Testis (tissue), 3 donors: ENCODE data around the gene CENPS. TPM values are rescaled to one million over a fixed set of nuclear protein-coding genes. Genes with fewer than 3 reads are reported as not detected.
"Not testable (repeated sequence)": the region's sequence is repeated elsewhere in the genome, so short reads cannot be mapped to it uniquely, and the experiment has no call there.

Experiments used
- DNase-seq: peaks from one replicate; pipeline ENCODE4 v3.0.0-alpha.2; 2019
- H3K27ac ChIP-seq, 2 donors: fragments of 200-600 bp; sonication (generic); one replicate each; pipeline ENCODE4 v1.5.1; 2019
- H3K27me3 ChIP-seq: fragments of 200-600 bp; sonication (generic); one replicate; pipeline ENCODE4 v1.5.1; 2019
- H3K36me3 ChIP-seq: fragments of 200-600 bp; sonication (generic); one replicate; pipeline ENCODE4 v1.5.1; 2017; ENCODE audit warnings: low read depth; ENCODE audit errors: missing control alignments
- H3K4me1 ChIP-seq: fragments of 200-600 bp; sonication (generic); one replicate; pipeline ENCODE4 v1.5.1; 2019
- H3K4me3 ChIP-seq, 2 donors: fragments of 200-600 bp; sonication (generic); one replicate each; pipeline ENCODE4 v1.5.1; 2017 to 2019
- H3K9me3 ChIP-seq: fragments of 200-600 bp; sonication (generic); one replicate; pipeline ENCODE4 v1.5.1; 2017
- CTCF ChIP-seq, 3 experiments: fragments of 450-650 bp in 2 of 3; fragments of 200-600 bp in 1 of 3; sonication (generic) in 1 of 3; IDR thresholded peaks; one replicate each; pipeline ENCODE4 v1.5.1; 2016 to 2019; ENCODE audit warnings: antibody characterized with exemption in 3 of 3, mild to moderate bottlenecking in 2 of 3, moderate library complexity in 1 of 3
- POLR2A ChIP-seq: fragments of 450-650 bp; IDR thresholded peaks from one replicate; pipeline ENCODE4 v1.6.1; 2017; ENCODE audit warnings: antibody characterized with exemption, mild to moderate bottlenecking, moderate library complexity
- WGBS, 2 donors: methylation state at CpG; one replicate each; pipeline ENCODE4 v1.1.5; 2018; 5-methylcytosine and 5-hydroxymethylcytosine counted together
- intact Hi-C: fragments of 100-400 bp; cut with DNase I; formaldehyde crosslinking; loops from one replicate; pipeline ENCODE4 v1.15.1; 2023; ENCODE audit warnings: low total_unique reads
- polyA plus RNA-seq: library from polyadenylated mRNA; stranded (reverse); fragments of 350-450 nt; fragmentation: Illumina TruSeq; extraction: RNeasy Lipid Tissue Mini Kit (QIAGEN cat#74804); gene quantifications from one replicate; pipeline ENCODE4 v1.2.3, GENCODE V29; 2014; ENCODE audit warnings: low read depth, low replicate concordance; ENCODE audit not compliant: insufficient read depth
- total RNA-seq, 2 donors: library from RNA; depleted of rRNA; stranded (reverse); fragments of >200 nt; gene quantifications; one replicate each; pipeline ENCODE4 v1.2.3, GENCODE V29; 2016

CENPS gene
- total and polyA plus RNA-seq, 3 donors from 2014 or later = 26.4 to 125 (median 49.6) TPM

- Histone ChIP-seq H3K9me3 (no peaks in the 10 kb centered on the region), H3K4me3 (peak overlapping the region; percentile 64 to 89), H3K27me3 (no peaks in the 10 kb centered on the region), H3K4me1 (peaks cover 23% of the 10 kb centered on the region), H3K27ac (peak overlapping the region; percentile 33 to 80), H3K36me3 (no peaks in the 10 kb centered on the region)
- DNase-seq = no peak
- intact Hi-C loops = no loop called here
- TF ChIP-seq POLR2A = no peak
- TF ChIP-seq CTCF (IDR thresholded peaks at IDR 0.05) = no peak
- 22 to 28% methylated on average over 8 of the region's 8 CpGs for WGBS, 2 donors
Measured at GRCh38 chr1:10400013-10400412, 30.2 kb upstream of the CENPS start.

GRCh38 chr1:10401281-10401680 lies 29.0 kb upstream of the CENPS start:
- DNase-seq = no peak
- peak overlapping the region in 1 of 2 donors; percentile 1 for H3K27ac ChIP-seq
- no peak overlapping the region for H3K4me3 ChIP-seq
- H3K36me3 ChIP-seq = no peaks in the 10 kb centered on the region
- H3K9me3 ChIP-seq = no peaks in the 10 kb centered on the region
- H3K4me1 ChIP-seq = peaks cover 23% of the 10 kb centered on the region
- no peaks in the 10 kb centered on the region for H3K27me3 ChIP-seq
- intact Hi-C loops = no loop called here
- 35 to 36% methylated on average over 1 of the region's 1 CpG for WGBS, 2 donors
- TF ChIP-seq CTCF (IDR thresholded peaks at IDR 0.05) (no peak), POLR2A (no peak)

- no peaks in the 10 kb centered on the region for H3K27me3 ChIP-seq
- H3K27ac ChIP-seq = no peak overlapping the region
- intact Hi-C loops = no loop called here
- H3K4me1 ChIP-seq = peaks cover 22% of the 10 kb centered on the region
- TF ChIP-seq POLR2A (no peak), CTCF (IDR thresholded peaks at IDR 0.05) (no peak)
- no peak for DNase-seq
- H3K4me3 ChIP-seq = no peak overlapping the region
- no peaks in the 10 kb centered on the region for H3K36me3 ChIP-seq
- no peaks in the 10 kb centered on the region for H3K9me3 ChIP-seq
- 92 to 93% methylated on average over 9 of the region's 9 CpGs for WGBS, 2 donors
Measured at GRCh38 chr1:10402729-10403274, 27.4 kb upstream of the CENPS start.

- H3K9me3 ChIP-seq = no peaks in the 10 kb centered on the region
- H3K36me3 ChIP-seq = no peaks in the 10 kb centered on the region
- no peak overlapping the region for H3K27ac ChIP-seq
- no peak for DNase-seq
- WGBS, 2 donors = 75 to 90% methylated on average over 2 of the region's 2 CpGs
- intact Hi-C loops = no loop called here
- no peak overlapping the region for H3K4me3 ChIP-seq
- H3K27me3 ChIP-seq = no peaks in the 10 kb centered on the region
- no peaks in the 10 kb centered on the region for H3K4me1 ChIP-seq
- TF ChIP-seq CTCF (IDR thresholded peaks at IDR 0.05) (no peak), POLR2A (no peak)
Measured at GRCh38 chr1:10407201-10407600, 23.0 kb upstream of the CENPS start.

- Histone ChIP-seq H3K9me3 (no peaks in the 10 kb centered on the region), H3K4me3 (no peak overlapping the region), H3K27me3 (no peaks in the 10 kb centered on the region), H3K27ac (peak overlapping the region in 1 of 2 donors; percentile 7), H3K4me1 (no peaks in the 10 kb centered on the region), H3K36me3 (no peaks in the 10 kb centered on the region)
- intact Hi-C loops = no loop called here
- TF ChIP-seq POLR2A (no peak), CTCF (IDR thresholded peaks at IDR 0.05) (no peak)
- no peak for DNase-seq
- WGBS, 2 donors = 85 to 92% methylated on average over 6 of the region's 6 CpGs
Measured at GRCh38 chr1:10415211-10415930, 14.9 kb upstream of the CENPS start.

GRCh38 chr1:10415967-10416366 lies 14.3 kb upstream of the CENPS start:
- H3K27ac ChIP-seq, H3K4me1 ChIP-seq, intact Hi-C loops, DNase-seq, H3K36me3 ChIP-seq, H3K4me3 ChIP-seq, H3K9me3 ChIP-seq, H3K27me3 ChIP-seq: not testable (repeated sequence)
- 98% methylated on average over 1 of the region's 1 CpG for WGBS, 2 donors

- H3K27me3 ChIP-seq, intact Hi-C loops, H3K36me3 ChIP-seq, DNase-seq, H3K27ac ChIP-seq, H3K4me1 ChIP-seq, H3K9me3 ChIP-seq, H3K4me3 ChIP-seq: not testable (repeated sequence)
- 92 to 93% methylated on average over 8 of the region's 8 CpGs for WGBS, 2 donors
Measured at GRCh38 chr1:10418741-10419140, 11.5 kb upstream of the CENPS start.
